NOMO-1 treated with DMSO at 0.1 percent for 48 hours (cell line): ENCODE data around the gene KRT4.
"Not testable (repeated sequence)": the region's sequence is repeated elsewhere in the genome, so short reads cannot be mapped to it uniquely, and the experiment has no call there.

Source experiments
- DNase-seq: peaks from one replicate; lab custom pipeline; 2025; ENCODE audit not compliant: unreplicated experiment; lab: John Stamatoyannopoulos, UW

KRT4 gene

DNA sequence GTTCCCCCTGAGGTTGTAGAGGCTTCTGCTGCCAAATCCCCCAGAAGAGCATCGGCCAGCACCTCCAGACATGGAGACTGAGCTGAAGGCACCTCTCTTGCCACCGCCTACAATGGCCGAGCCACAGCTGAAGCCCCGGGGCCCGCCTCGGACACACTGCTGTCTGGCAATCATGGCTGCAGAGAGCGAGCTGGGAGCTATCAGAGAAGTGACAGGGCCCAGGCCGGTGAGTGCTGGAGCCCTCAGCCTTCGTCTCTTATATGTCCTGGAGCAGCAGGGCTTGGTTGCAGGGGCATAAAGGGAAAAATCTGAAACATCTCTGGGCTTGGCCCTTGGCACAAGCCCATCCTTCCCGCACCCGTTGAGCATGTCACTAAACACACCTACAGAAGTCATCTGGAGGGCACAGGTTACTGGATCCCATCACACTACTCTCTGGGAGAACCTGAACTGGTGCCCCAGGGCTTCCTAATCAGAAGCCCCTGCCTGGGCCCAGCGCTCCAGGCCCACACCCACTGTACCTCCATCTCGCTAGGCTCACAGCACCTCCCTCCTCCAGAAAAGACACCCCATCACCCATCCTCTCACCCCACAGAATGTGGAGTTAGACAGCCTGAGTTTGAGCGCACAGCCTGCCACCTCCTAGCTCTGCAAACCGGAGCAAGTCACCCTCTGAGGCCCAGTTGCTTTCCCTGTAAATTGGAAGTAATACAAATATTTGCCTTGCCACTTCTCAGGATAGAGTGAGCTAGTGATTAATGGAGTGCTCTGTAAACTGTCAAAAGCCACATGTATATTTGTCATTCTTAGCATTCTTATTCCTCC lies at the start of gene KRT4:
TSS of gene KRT4 (minus strand) at position 232 of the 825 bp plus-strand sequence. CDS start at position 174, 58 bp downstream.
- DNase-seq, result no peak

DNA sequence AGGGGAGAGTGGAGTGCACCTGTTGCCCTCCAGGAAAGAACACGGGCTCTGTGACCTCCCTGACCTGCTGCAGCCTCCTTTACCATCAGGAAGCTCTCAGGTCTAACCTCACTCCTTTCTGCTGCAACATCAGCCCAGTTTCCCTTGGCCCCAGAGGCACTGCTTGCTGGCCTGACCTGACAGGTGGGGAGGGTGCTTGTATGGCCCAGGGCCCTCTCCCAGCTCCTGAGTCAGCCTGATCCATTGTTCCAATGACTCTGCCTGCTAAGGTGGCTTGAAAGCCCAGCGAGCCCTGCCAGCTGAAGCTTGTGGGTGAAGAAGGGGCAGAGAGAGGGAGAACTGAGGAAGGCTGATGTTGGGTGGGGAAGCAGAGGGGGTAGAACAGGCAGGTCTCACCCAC lies 48.1 kb upstream of the KRT4 start:
- no peak for DNase-seq

DNA sequence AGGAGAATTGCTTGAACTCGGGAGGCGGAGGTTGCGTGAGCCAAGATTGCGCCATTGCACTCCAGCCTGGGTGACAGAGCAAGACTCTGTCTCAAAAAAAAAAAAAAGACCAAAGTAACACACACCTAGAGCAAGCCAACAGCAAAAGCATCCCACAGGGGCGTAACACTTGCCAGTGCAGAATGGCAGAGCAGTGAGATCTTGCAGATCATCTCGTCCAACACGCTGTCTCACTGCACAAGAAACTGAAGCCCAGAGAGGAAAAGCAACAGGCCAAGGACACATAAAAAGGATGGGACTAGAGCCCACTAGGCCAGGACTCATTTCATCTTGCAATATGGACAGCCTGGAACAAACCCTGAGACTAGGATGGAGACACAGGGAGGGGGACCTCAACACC lies 47.6 kb upstream of the KRT4 start:
- DNase-seq, result no peak

DNA sequence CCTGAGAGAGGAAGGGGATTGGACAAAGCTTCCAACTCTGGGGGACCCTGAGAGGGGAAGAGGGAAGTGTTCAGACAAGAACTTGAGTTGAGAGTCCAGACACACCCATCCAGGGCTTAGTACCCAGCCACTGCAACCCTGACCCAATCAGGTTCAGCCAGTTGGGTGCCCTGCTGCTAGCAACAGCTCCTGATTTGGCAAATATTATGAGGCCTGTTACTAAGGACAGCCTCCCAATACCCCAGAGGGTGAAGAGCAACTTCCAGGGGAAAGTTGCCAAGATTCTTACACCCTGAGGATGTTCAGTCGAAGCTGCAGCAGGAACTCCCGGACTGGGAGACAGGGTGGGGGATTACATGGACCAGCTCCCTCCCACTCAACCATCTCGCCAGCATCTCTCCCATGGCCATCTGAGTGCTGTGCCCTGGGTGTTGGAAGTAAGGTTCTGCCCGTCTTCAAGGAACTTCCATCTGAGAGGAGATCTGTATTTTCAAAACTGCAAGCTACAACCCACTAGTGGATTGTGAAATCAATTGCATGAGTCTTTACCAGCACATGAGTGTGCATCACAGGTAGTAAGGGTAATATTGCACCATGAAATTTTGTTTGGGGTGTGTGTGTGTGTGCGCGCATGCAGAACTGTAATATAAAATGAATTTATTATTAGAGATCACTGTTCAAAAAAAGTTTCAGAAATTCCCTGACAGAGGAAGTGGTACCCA lies 46.3 kb upstream of the KRT4 start:
- no peak for DNase-seq

DNA sequence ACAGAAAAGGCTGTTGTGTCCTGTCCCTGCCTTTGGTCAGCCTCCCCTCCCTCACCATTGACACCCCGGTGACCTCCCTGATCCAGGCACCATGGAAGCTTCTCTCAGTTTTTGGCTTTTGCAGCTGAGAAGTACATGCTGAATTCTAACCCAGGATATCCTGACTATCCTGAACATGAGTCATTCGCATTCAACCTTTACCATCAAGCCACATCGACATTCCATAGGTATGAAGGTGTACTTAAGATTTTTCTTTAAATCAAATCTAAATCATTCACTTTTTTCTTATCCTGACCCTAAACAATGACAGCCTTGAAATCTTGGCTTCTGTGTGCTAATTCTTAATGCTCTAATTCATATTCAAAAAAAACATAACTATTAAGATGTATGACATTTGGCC lies 43.6 kb upstream of the KRT4 start:
- no peak for DNase-seq

DNA sequence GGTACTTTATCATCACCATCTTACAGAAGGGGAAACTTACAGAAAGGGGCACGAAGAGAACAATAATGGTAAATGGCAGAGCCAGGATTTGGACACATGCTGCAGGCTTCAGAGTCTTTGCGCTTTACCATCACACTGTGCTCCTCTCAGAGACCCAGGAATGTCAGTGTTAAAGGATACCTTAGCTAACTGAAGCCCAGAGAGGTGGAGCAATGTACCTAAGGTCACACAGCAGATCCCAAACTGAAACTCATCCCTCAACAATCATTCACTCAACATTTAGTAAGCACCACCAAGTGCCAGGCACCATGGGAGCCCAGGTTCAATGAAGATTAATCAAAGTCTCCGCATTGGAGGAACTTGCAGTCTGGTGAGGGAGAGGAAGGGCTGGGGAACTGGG lies 42.9 kb upstream of the KRT4 start:
- no peak for DNase-seq

DNA sequence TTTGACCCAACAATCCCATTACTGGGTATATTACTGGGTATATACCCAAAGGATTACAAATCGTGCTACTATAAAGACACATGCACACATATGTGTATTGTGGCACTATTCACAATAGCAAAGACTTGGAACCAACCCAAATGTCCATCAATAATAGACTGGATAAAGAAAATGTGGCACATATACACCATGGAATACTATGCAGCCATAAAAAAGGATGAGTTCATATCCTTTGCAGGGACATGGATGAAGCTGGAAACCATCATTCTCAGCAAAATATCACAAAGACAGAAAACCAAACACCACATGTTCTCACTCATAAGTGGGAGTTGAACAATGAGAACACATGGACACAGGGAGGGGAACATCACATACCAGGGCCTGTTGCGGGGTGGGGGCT lies 42.2 kb upstream of the KRT4 start:
- DNase-seq, result not testable (repeated sequence)

DNA sequence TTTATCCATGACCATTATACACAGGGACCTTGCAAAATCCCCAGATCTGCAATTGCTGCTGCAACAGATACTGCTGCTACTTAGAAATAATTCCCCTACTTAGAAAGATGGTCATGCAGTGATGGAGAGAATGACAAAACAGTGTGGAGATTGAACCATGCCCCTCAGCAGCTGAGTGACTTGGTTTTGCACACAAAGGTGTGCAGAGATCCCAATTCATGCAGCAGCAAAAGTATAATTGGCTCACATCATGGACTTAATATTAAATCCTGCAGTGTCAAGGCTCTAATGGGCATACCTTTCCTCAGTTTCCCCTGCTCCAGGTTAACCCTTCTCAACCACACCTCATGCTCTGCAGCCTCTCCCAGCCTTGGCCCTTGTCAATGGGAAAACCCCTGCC lies 37.9 kb upstream of the KRT4 start:
- no peak for DNase-seq

DNA sequence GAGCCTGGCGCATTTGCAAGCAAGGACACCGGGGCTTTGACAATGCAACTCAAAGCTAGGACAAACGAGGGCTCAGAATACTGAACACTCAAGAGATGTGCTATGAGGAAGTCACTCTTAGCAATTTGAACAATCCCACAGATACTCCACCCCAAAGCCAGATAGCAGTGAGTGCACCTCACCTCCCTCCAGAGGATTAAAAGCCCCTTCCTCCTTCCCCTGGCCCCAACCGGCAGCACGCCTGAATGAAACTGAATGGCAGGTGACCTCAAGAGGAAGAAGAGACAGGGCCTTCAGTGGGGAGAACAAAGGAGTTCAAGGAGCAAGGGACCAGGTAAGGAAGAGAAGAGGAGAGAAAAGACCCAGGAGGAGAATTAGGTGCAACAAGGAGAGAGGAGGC lies 36.8 kb upstream of the KRT4 start:
- no peak for DNase-seq

DNA sequence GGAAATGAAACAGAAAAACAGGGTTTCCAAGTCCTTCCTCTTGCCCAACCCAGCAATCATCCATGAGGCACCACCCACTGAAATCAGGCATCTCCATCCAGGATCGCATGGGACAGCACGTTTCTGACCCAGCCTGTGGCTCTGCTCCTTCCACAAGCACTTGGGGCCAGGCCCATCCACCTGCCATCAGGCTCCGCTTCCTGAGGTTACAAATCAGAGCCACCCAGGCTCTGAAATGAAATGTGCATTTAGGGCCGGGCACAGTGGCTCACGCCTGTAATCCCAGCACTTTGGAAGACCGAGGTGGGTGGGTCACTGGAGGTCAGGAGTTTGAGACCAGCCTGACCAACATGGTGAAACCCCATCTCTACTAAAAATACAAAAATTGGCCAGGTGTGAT lies 35.6 kb upstream of the KRT4 start:
- no peak for DNase-seq

DNA sequence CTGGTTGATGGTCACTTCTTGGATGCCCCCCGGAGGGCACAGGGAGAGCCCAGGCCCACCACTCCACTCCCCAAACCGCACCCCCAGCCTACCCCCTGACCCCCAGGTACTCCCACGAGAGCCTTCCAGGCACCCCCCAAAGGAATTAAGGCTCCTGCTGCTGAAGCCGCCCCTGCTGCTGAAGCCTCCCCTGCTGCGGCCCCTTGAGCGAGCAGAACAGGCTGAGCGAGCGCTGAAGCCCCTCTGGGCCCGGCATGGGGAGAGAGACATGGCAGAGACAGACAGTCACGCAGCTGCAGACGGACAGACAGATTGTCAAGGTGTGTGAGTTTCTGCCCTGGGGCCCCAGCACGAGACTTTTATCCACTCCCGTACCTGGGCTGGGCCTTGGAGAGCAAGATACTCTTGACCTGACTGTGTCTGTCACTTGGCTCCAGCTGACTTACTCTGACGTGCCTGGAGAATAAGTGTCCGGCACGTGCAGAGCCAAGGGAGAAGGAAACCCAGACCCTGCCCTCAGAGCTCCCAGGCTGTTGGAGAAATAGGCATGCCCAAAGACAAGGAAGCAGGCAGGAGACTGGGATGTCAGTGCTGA lies 34.8 kb upstream of the KRT4 start, which contains the start of gene KRT78:
TSS of gene KRT78 (minus strand) at position 334 of the 595 bp plus-strand sequence. CDS start at position 270, 64 bp downstream.
- no peak for DNase-seq

DNA sequence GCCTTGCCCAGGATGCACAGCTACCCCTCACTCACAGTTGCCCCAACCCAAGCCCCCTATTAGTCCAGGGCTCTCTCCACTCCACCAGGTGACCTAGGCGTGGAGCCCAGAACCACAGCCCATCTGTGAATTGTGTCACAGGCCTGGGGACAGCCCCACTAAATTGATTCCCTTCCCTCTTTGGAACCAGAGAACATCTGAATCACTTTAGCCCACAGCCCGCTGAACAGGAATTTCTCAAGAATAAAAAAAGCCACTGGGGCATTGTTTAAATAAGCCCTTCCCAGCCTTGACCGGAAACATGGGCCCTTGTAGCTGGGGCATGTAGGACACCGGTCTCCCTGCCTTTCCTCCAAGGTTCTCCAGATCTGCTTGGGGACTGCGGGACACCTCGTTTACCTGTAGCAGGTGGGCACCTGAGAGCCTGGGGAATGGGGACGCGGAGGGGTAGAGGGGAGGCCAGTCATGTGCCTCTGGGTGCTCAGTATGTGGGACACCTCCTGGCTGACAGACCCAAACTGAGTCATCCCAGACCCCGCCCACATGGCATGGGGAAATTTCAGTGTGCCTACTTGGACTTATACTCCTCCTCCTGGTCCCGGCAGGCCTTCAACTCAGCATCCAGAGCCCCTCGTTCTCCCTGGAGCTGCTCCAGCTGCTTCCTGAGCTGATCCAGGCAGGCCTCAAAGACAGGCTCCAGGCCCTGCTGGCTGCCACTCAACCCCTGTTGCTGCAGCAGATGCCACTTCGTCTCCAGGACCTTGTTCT lies 33.6 kb upstream of the KRT4 start:
- no peak for DNase-seq

DNA sequence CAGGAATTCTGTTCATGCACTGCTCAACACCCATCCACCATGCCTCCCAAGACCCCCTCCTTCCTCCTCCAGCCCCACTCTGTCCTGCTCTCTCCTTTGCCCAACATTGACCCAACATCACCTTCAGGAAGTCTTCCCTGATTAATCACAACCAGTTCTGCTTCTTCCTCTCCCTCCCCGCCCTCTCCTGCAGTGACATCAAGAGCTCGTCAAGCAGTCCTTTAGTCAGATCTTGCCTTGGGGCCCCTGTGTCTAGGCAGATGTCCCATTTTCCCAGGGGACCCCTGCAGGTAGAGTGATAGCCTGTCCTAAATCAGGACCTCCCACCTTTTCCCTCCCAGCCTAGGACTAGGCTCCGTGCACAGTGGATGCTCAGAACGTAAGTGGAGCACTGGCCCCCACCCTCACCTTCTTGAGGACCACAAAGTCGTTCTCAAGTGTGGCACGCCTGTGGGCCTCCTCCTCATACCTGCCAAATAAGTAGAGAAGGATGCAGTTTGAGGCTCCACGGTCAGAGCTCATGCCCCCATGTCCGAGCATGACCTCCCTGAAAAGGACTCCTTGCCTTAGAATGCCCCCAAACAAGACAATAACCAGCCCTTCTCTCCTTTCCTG lies 32.5 kb upstream of the KRT4 start:
- DNase-seq, result no peak

DNA sequence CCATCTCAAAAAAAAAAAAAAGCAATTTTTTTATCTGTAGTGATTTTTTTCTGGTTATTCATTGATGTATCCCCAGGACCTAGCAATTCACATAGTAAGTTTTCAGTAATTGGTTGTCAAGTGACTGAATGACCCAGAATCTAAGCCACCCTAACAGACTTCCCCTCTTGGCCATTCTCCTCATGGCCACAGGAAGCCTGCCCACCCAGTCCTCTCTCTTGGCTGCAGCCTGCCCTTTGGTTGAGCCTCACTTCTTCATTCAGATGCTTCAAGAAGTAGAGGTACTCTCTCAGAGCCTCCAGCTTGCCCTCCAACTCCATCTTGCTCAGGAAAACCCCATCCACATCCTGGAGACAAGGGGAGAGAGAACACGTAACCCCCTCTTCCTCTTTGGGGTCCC lies 32.0 kb upstream of the KRT4 start:
- DNase-seq, result no peak

DNA sequence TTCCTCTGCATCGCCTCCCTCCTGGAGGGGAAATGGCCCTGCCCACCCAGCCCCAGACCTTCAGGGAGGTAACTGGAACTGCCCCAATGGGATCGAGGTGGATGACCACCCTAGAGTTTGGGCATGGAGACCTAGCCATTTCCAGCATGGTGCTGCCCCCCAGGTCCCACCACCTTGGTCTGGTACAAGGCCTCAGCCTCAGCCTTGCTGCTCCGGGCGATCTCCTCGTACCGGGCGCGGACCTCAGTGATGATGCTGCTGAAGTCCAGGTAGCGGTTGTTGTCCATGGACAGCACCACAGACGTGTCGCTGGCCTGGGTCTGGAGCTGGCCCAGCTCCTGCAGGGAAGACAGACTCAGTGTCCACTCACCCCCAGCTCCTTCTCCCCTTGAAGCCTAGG lies 30.5 kb upstream of the KRT4 start:
- no peak for DNase-seq

DNA sequence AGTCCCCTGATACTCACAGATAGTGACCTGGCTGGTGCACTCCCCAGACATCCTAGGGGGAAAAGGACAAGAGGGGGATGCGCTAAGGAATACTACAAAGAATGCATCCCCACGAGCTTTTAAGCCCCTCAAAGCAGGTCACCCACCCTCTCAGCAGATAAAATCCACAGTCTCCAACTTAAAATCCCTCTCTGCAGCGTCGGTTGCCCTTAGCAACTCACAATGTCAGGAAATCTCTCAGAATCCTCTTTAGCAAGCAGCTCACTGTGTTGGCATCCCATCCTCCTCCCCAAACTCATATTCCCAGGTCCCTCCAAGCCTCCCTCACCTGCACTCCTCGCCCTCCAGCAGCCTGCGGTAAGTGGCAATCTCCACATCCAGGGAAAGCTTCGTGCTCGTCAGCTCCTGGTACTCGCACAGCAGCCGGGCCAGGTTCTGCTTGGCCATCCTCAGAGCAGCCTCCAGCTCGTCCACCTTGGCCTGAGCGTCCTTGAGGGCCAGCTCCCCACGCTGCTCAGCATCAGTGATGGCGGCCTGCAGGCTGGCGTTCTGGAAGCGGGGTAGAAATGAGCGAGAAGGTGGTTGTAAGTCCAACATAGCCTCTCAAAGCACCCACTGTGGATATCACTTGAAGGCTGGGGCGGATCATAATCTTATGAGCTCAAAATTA lies 25.7 kb upstream of the KRT4 start:
- DNase-seq, result no peak

DNA sequence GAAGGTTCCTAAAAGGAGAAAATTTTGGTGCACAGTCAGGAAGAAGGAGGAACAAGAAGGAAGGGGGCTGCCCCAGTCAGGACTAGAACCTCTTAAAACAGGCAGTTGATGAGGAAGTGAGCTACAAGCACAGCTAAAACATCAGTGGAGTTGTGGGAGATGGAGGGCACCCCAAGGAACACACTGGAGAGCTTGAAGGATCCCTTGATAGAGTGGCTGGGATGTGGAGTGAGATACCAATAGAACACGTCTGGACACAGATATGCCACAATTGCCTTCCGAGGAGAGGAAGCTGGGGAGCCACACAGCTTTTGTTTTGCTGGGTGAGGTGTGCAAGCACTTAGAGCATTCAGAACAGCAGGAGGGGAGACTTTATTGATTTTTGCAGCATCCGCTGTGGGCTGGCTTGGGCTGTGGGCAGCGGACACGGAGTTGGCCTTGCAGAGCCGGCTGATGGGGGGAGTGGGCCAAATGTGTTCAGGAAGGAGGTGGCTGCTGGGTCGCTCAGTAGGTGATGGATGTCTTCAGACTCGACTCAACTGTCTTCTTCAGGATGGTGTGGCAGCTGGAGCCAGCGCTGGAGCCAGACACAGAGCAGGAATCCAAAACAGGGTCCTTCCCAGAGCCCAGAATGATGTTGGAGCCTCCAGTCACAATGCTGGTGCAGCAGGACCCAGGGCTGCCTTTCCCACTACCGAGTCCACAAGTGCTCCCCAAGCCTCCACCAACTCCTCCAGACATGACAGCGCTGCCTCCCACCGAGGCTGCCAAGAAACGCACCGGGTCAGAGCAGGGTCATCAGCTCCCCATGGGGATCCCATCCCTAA lies 24.9 kb upstream of the KRT4 start:
- no peak for DNase-seq

DNA sequence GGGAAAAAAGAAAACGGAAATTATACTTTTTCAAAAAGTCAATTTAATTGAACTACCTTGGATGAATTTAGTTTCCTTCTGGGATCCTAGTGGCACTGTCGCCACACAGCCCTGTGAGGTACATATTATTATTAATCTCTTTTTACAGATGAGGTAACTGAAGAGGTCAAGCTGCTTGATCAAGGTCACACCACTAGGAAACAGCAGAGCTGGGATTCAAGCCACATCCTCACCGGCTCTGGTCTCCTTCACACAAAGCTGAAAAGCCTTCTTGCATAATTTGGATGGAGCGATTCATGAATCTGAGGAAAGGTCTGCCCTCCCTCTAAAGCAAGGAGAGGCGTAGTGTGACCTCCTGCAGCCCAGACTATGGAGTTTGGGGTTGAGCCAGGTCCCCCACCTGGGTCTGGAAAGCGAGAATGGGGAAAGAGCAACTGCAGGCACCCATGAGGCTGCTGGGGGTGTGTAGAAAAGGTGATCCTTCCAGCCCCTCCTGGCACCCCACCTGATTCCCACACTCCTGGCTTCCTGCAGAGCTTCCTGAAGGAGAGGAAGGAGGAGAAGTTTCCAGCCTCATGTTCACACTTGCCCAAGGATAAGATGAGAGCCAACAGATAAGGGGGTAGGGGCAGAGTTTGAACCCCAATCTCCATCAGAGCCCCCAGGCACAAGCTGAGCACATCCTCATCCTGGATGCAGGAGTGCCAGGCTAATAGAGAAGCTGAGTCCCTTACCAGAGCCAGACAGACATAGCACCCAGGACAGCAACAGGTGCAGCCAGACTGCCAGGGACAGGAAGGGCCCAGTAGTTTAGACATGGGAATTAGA lies 24.1 kb upstream of the KRT4 start:
- DNase-seq, result no peak

DNA sequence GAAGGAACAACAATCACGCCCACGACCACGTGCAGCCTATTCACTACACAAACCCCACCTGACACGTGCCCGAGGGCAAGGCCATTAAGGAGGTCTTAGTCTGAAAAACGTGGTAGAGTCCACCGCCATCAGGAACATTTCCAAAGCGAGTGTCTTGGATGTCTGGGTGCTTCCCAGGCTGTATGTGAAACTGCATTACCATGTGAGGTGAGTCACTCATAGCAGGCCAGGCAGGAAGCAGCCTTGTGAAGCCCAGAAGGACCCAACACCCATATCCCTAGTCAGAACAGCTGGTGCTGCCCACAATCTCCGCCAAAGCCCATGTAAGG lies 23.5 kb upstream of the KRT4 start:
- no peak for DNase-seq
